Activated T-cell treated with anti-CD3 and anti-CD28 coated beads, Interleukin-2, amount 50 U/mL, for 48 hours (primary cell): ENCODE results near the gene COX19.

Experiments
- DNase-seq, 2 experiments: peaks; one replicate each; pipeline ENCODE4 v3.0.0-alpha.2; 2020

COX19 gene

GRCh38 chr7:922334-923107, 52.8 kb downstream of the COX19 start:
- peak; percentile 66 to 70 for DNase-seq

DNA sequence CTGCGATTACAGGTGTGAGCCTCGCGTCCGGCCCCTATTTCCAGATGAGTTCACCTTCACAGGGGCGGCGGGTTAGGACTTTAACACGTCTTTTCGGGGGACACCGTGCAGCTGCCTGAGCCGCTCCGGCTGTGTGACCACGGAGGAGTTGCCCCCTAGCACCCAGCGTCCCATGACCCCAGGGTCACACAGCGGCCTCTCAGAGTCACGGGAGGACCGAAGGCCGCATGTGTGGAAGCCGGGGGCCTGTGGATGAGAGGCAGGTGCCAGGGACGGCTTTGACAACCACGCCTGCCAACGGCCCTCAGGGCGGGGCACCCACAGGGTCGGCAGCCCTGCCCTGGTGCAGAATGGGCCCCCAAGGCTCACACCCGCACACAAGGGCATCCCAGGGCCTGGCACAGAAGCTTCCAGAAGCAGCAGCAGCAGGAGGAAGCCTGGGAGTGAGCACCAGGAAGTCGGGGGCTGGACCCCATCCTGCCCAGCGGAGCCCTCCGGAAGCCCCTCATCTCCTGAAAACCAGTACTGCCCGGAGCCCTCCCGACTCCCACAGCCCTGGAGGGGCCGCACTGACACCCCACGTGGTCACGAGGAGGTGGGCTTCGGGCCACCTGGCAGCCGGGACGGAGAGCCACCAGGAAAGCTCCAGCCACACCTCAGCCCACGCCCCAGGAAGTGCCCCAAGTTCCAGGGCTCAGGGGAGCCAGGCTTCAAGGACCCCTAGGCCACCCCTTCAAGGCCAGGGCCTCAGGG, 53.6 kb downstream of the COX19 start:
- DNase-seq: peak in 1 of 2 experiments; percentile 37

- peak in 1 of 2 experiments; percentile 28 for DNase-seq
Measured at GRCh38 chr7:921071-921461, 54.3 kb downstream of the COX19 start.

DNA sequence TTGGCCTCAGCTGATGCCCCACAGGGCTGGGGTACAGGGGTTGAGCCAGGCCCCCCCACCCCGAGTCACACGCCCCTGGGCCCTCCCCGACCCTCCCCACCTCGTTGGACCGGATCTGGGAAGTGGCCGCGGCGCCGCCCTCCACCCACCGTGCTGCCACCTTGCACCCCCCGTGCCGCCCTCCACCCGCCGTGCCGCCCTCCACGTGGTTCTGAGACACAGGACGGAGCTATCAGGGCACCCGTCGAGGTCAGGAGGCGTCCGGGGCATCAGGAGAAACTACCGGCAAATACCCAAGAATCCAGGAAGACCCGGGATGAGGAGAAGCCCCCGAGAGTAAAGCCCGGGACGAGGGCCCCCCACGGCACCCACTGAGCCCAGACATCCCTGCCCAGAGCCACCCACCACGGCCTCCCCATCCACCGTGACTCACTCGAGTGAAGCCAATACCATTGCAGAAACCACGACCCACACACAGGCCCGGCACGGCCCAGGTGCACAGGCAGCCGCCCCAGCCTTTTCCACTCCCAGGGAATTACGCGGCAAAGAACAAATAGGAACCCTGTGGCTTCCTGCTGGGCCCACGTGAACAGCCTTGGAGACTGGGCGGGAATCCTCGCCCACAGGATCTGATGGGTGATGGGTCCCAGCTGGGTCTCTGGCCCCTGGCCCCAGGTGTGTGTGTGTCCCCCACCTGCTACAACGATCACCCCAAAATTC, 54.8 kb downstream of the COX19 start:
- peak; percentile 63 to 67 for DNase-seq

- DNase-seq: peak in 1 of 2 experiments; percentile 17
Measured at GRCh38 chr7:919924-920341, 55.4 kb downstream of the COX19 start.

DNA sequence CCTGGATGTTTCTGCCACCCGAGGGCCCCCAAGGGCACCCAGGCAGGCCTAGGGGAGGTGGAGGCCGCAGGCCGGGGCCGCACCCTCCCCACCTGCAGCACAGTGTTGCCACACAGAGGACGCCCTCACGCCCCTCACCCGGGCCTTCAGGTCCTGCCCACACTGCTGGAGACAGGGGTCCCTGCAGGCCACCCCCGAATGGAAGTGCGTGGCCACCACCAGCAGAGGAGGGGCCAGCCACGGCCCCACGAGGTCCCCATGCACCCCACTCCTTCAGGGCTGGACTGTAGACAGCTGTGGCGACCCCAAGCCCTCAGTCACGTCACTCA, 56.3 kb downstream of the COX19 start:
- peak; percentile 16 to 17 for DNase-seq

DNA sequence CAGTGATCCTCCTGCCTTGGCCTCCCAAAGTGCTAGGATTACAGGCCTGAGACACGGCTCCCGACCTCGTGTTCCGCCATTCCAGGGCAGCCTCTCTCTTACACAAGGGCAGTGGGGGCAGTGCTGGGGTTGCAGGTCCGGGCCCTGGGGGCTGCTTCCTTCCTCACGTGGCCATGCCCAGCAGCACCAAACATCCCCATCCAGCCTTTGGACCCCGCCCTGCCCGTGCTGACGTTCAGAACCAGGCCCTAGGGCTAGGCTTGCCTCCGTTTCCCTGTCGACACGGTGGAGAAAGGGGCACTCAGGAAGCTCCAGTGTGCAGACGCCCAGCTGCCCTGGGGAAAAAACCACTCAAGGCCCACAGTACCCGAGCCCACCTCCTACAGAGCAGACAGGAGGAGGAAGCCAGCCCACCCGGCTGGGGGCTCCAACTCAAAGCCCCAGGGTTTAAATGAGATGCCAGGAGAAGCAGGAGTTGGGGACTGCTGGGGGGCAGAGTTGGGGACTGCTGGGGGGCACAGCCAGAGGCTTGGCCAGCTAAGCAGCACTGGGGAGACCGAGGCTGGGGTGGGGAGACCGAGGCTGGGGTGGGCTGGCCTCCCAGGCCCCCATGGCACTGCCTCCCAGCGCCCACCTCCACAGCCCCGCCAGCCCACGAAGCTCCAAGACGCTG, 56.8 kb downstream of the COX19 start:
- peak in 1 of 2 experiments; percentile 15 for DNase-seq

DNA sequence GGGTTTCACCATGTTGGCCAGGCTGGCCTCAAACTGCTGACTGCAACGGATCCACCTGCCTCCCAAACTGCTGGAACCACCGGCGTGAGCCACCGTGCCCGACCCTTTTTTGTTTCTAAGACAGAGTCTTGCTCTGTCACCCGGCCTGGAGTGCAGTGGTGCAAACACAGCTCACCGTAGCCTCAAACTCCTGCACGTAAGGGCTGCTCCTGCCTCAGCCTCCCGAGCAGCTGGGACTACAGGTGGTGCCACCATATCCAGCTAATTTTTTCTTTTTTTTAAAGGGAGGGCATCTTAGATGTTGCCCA, 57.3 kb downstream of the COX19 start:
- DNase-seq: no peak

DNA sequence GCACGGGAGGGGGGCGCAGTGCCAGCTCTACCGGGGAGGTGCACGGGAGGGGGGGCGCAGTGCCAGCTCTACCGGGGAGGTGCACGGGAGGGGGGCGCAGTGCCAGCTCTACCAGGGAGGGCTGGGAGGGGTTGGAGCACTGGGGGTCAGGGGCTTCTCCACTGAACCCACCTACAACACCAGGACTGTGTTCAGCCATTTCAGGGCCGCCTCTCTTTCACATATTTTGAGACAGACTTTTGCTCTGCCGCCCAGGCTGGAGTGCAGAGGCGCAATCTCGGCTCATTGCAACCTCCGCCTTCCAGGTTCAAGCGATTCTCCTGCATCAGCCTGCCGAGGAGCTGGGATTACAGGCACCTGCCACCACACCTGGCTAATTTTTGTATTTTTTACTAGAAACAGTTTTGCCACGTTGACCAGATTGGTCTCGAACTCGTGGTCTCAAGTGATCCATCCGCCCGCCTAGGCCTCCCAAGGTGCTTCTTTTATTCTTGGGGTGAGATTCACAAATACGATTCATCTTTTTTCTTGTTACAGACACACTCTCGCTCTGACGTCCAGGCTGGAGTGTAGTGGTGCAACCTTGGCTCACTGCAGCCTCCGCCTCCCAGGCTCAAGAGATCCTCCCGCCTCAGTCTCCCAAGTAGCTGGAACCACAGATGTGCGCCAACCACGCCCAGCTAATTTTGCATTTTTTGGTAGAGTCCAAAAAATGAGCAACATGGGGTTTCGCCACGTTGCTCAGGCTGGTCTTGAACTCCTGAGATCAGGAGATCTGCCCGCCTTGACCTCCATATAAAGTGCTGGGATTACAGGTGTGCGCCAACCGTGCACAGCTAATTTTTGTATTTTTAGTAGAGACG, 57.9 kb downstream of the COX19 start:
- DNase-seq: no peak

DNA sequence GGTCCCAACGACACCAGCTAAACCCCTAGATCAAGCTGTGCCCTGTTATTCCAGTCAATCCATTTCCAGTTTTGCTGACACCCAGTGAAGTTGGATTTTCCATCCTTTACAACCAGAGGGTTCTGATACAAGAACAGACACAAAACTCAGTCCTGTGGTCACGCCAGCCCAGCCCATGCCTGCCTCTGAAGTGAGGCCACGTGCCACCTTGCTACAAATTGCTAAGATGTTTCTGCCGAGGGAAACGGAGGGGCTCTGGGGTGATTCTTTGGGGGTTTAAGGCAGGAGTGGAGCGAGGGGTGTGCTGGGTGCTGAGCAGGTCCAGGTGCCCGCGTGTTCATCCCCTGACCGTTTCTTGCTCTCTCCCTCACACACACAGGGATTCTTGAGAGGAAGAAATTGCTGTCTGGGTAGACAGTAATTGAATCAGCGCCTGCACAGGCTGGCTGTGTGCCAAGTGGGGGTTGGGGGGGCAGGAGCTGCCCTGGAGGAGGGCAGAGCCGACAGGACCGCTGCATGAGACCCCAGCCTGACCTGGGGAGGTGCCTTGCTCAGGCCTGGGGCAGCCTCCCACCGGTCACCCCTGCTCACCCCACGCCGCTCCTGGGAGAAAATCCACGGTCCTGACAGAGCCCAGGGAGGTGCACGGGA, 58.9 kb downstream of the COX19 start:
- no peak for DNase-seq
